GM10266 (cell line): ENCODE data around the gene DCHS1.
A peak's percentile ranks its signal among the peaks of the same experiment; 100 is the strongest.

Source experiments
- DNase-seq: peaks from one replicate; pipeline ENCODE4 v3.0.0; 2012; ENCODE audit errors: extremely low spot score
- CTCF ChIP-seq: IDR thresholded peaks from 2 replicates; pipeline ENCODE4 v1.5.1; 2012; ENCODE audit warnings: mild to moderate bottlenecking, low read depth; ENCODE audit not compliant: control insufficient read depth, insufficient read depth; ENCODE audit errors: missing control alignments

DCHS1 gene

GRCh38 chr11:6666302-6667183 is 10.9 kb upstream of the DCHS1 start:
- DNase-seq = no peak
- TF ChIP-seq CTCF = no peak

- no peak for DNase-seq
- TF ChIP-seq CTCF = no peak
Measured at GRCh38 chr11:6664551-6664950, 8.9 kb upstream of the DCHS1 start.

GRCh38 chr11:6663794-6664469 is 8.3 kb upstream of the DCHS1 start:
- no peak for DNase-seq
- no peak for TF ChIP-seq CTCF

GRCh38 chr11:6660712-6661111 is 5.1 kb upstream of the DCHS1 start:
- no peak for TF ChIP-seq CTCF

GRCh38 chr11:6658647-6659046 is 3.0 kb upstream of the DCHS1 start:
- no peak for DNase-seq
- no peak for TF ChIP-seq CTCF

More at GRCh38 chr11:6660712-6661111, 5.1 kb upstream of the DCHS1 start:
- peak; percentile 56 for DNase-seq

GRCh38 chr11:6657346-6657745 is 1.7 kb upstream of the DCHS1 start:
- DNase-seq = no peak
- TF ChIP-seq CTCF = no peak

- DNase-seq = no peak
Measured at GRCh38 chr11:6656936-6657335, 1.3 kb upstream of the DCHS1 start.

More at GRCh38 chr11:6656936-6657335, 1.3 kb upstream of the DCHS1 start:
- TF ChIP-seq CTCF = no peak
